ENCODE measurements around the gene MFAP3. TPM values are rescaled to one million over a fixed set of nuclear protein-coding genes. Genes with fewer than 3 reads are reported as not detected.

Gene MFAP3
- total and polyA plus RNA-seq, 10 of the 15 experiments (the other 5 are each of a cell fraction or from before 2014, with no cell fraction given), result 2.5 to 22.9 (median 13.4) TPM

DNA sequence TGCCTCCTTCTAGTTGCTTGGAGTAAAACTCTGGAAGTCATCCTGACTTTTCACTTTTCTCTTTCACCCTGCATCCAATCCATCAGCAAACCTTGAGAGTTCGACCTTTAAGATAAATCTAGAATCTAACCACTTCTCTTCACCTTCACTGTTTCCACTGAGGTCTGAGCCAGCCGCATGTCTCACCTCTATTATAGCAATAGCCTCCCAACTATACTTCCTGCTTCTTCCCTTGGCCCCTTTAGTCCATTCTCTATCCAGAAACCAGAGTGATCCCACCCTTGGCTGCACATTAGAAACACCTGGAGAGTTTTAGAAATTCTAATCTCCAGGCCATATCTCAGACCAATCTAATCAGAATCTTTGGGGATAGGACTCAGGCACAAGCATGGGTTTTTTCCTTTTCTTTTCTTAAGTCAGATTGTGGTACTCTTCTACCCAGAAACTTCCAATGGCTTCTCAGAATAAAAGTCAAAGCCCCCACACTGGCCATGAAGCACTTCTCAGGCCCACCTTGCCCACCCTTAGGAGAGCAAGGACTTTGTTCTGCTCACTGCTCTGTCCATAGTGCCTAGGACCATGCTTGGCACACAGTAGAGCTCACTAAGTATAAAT is 33.1 kb downstream of the MFAP3 start:
- ChIA-PET RAD21 (ENCODE audit: unreplicated experiment) (interaction anchor here (0.6 to 2.7 kb wide), 48 partner anchors 9 to 957 kb away, joined by 3 to 106 read pairs (median 4); partner anchors contain the start of genes FAM114A2, GALNT10 and MFAP3), CTCF (interaction anchor here (0.7 to 3.8 kb wide), 79 partner anchors 8 to 568 kb away, joined by 3 to 106 read pairs (median 5); partner anchors contain the start of genes FAM114A2, GALNT10 and MFAP3), POLR2A (interaction anchor here (0.9 kb wide), 2 partner anchors 108 to 165 kb away, joined by 3 to 5 read pairs; no protein-coding TSS in a partner anchor), SMC1A (ENCODE audit: uncharacterized antibody, unreplicated experiment) (interaction anchor here (0.6 to 7.1 kb wide), 37 partner anchors 10 to 682 kb away, joined by 3 to 129 read pairs (median 4); partner anchors contain the start of genes FAM114A2 and MFAP3)
- peak overlapping the region; percentile 61 for H2AFZ ChIP-seq (ENCODE audit: control insufficient read depth, low read depth, low read length)
- H4K20me1 ChIP-seq (ENCODE audit: control insufficient read depth, insufficient read depth), result no peaks in the 10 kb centered on the region
- BruUV-seq (replicated peaks), result no TSS peak
- no peak overlapping the region for H3K9ac ChIP-seq (ENCODE audit: control insufficient read depth, insufficient read depth, low read length)
- no peak overlapping the region for H3K4me3 ChIP-seq
- no peaks in the 10 kb centered on the region for H3K9me3 ChIP-seq (replicated peaks; ENCODE audit: control insufficient read depth, insufficient read depth, low read length)
- WGBS (ENCODE audit: insufficient coverage, insufficient replicate concordance, low lambda C conversion rate, missing lambda C conversion rate), result 14% methylated on average over 2 of the region's 2 CpGs
- H3K27me3 ChIP-seq (replicated peaks in 1 of 2; ENCODE audit: control insufficient read depth in 2 of 2, insufficient read depth in 2 of 2, low read length in 1 of 2), result no peaks in the 10 kb centered on the region
- H3K4me1 ChIP-seq (ENCODE audit: control insufficient read depth, insufficient read depth, low read length), result no peaks in the 10 kb centered on the region
- in situ Hi-C loops (cut with MboI) (loop anchor here (5.0 to 10.0 kb wide), 2 partner anchors 330 to 533 kb away; no protein-coding TSS in a partner anchor), intact Hi-C loops (cut with micrococcal nuclease; ENCODE audit: unreplicated experiment) (loop anchor here (1.0 to 2.0 kb wide), 6 partner anchors 97 to 538 kb away; no protein-coding TSS in a partner anchor)
- no peaks in the 10 kb centered on the region for H3K36me3 ChIP-seq (ENCODE audit: control insufficient read depth in 2 of 2, insufficient read depth in 2 of 2, low read length in 1 of 2)
- no peak overlapping the region for H3K27ac ChIP-seq (ENCODE audit: control insufficient read depth, insufficient read depth)
- ATAC-seq (peak; percentile 24), FAIRE-seq (no peak), DNase-seq (ENCODE audit: low read depth, low spot score) (no peak)
- TF ChIP-seq MTA3 (IDR thresholded peaks at IDR 0.05; ENCODE audit: borderline replicate concordance, low read length) (no peak), PAX8 (IDR thresholded peaks at IDR 0.05) (no peak), ZNF217 (IDR thresholded peaks at IDR 0.05) (no peak), EGR1 (IDR thresholded peaks at IDR 0.05; ENCODE audit: borderline replicate concordance in 1 of 2, low read depth in 2 of 2, low read length in 2 of 2) (no peak), FOS (IDR thresholded peaks at IDR 0.05; ENCODE audit: borderline replicate concordance, extremely low read depth, insufficient read length) (no peak), LARP7 (IDR thresholded peaks at IDR 0.05) (no peak), SPI1 (IDR thresholded peaks at IDR 0.05; ENCODE audit: borderline replicate concordance, insufficient read depth, low read depth, low read length) (no peak), POU2F2 (IDR thresholded peaks at IDR 0.05; ENCODE audit: borderline replicate concordance, low read depth, low read length) (no peak), POLR2A (IDR thresholded peaks at IDR 0.05; ENCODE audit: low read depth, low read length) (no peak), MEF2B (IDR thresholded peaks at IDR 0.05; ENCODE audit: partially characterized antibody, poor library complexity, severe bottlenecking) (no peak), MXI1 (IDR thresholded peaks at IDR 0.05; ENCODE audit: low read depth, low read length) (no peak), DPF2 (IDR thresholded peaks at IDR 0.05) (no peak), BMI1 (IDR thresholded peaks at IDR 0.05; ENCODE audit: borderline replicate concordance) (no peak)
- TF ChIP-seq, protein P1, sequence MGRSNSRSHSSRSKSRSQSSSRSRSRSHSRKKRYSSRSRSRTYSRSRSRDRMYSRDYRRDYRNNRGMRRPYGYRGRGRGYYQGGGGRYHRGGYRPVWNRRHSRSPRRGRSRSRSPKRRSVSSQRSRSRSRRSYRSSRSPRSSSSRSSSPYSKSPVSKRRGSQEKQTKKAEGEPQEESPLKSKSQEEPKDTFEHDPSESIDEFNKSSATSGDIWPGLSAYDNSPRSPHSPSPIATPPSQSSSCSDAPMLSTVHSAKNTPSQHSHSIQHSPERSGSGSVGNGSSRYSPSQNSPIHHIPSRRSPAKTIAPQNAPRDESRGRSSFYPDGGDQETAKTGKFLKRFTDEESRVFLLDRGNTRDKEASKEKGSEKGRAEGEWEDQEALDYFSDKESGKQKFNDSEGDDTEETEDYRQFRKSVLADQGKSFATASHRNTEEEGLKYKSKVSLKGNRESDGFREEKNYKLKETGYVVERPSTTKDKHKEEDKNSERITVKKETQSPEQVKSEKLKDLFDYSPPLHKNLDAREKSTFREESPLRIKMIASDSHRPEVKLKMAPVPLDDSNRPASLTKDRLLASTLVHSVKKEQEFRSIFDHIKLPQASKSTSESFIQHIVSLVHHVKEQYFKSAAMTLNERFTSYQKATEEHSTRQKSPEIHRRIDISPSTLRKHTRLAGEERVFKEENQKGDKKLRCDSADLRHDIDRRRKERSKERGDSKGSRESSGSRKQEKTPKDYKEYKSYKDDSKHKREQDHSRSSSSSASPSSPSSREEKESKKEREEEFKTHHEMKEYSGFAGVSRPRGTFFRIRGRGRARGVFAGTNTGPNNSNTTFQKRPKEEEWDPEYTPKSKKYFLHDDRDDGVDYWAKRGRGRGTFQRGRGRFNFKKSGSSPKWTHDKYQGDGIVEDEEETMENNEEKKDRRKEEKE (IDR thresholded peaks at IDR 0.05), result no peak
- H3K4me2 ChIP-seq (ENCODE audit: control insufficient read depth, insufficient read depth), result peak overlapping the region; percentile 30; the same call in 1 of the 2 replicates
- H3K79me2 ChIP-seq (ENCODE audit: control insufficient read depth, insufficient read depth, low read length), result no peaks in the 10 kb centered on the region

All from GM12878 (cell line).